ENCODE data around the gene YWHAG.
"Not testable (repeated sequence)": the region's sequence is repeated elsewhere in the genome, so short reads cannot be mapped to it uniquely, and the experiment has no call there.

Gene YWHAG

GRCh38 chr7:76358481-76359110 lies at the start of gene YWHAG:
TSS of gene YWHAG (minus strand) at chr7:76358991. CDS start at chr7:76358808, 183 bp downstream.
- Mint-ChIP-seq H3K27me3 (no peaks in the 10 kb centered on the region), H3K27ac (peak within 1 kb of the TSS; percentile 100), H3K9me3 (no peaks in the 10 kb centered on the region), H3K4me1 (ENCODE audit: low read depth) (peaks cover 47% of the 10 kb centered on the region), H3K36me3 (ENCODE audit: low read depth) (peaks cover 45% of the 10 kb centered on the region), H3K4me3 (peak within 1 kb of the TSS; percentile 94)
- intact Hi-C loops (cut with micrococcal nuclease) = loop anchor here (1.0 to 2.0 kb wide), 3 partner anchors 35 to 44 kb away; no protein-coding TSS in a partner anchor

GRCh38 chr7:76408121-76408560 lies 49.4 kb upstream of the YWHAG start:
- peaks cover 47% of the 10 kb centered on the region for H3K4me1 Mint-ChIP-seq (ENCODE audit: low read depth)
- intact Hi-C loops (cut with micrococcal nuclease) = no loop called here
- H3K36me3 Mint-ChIP-seq (ENCODE audit: low read depth) = peaks cover 7% of the 10 kb centered on the region
- no peaks in the 10 kb centered on the region for H3K9me3 Mint-ChIP-seq
- H3K4me3 Mint-ChIP-seq = no peak overlapping the region
- H3K27ac Mint-ChIP-seq = no peak overlapping the region
- H3K27me3 Mint-ChIP-seq = no peaks in the 10 kb centered on the region

GRCh38 chr7:76407718-76408117 lies 48.9 kb upstream of the YWHAG start:
- Mint-ChIP-seq H3K9me3 (no peaks in the 10 kb centered on the region), H3K27me3 (no peaks in the 10 kb centered on the region), H3K27ac (no peak overlapping the region), H3K4me1 (ENCODE audit: low read depth) (peaks cover 47% of the 10 kb centered on the region), H3K36me3 (ENCODE audit: low read depth) (peaks cover 7% of the 10 kb centered on the region), H3K4me3 (no peak overlapping the region)
- intact Hi-C loops (cut with micrococcal nuclease) = no loop called here

- H3K4me1 Mint-ChIP-seq (ENCODE audit: low read depth) = peaks cover 48% of the 10 kb centered on the region
- intact Hi-C loops (cut with micrococcal nuclease) = no loop called here
- no peak overlapping the region for H3K4me3 Mint-ChIP-seq
- H3K9me3 Mint-ChIP-seq = no peaks in the 10 kb centered on the region
- peak overlapping the region; percentile 50 for H3K27ac Mint-ChIP-seq
- peaks cover 7% of the 10 kb centered on the region for H3K36me3 Mint-ChIP-seq (ENCODE audit: low read depth)
- H3K27me3 Mint-ChIP-seq = no peaks in the 10 kb centered on the region
Measured at GRCh38 chr7:76405738-76406137, 46.9 kb upstream of the YWHAG start.

GRCh38 chr7:76403780-76404494 lies 45.1 kb upstream of the YWHAG start:
- Mint-ChIP-seq H3K4me3 (peak overlapping the region; percentile 63), H3K36me3 (ENCODE audit: low read depth) (no peaks in the 10 kb centered on the region), H3K27ac (peak overlapping the region; percentile 87), H3K4me1 (ENCODE audit: low read depth) (peaks cover 56% of the 10 kb centered on the region), H3K9me3 (no peaks in the 10 kb centered on the region), H3K27me3 (no peaks in the 10 kb centered on the region)
- intact Hi-C loops (cut with micrococcal nuclease) = loop anchor here (2.0 kb wide), 1 partner anchor 45 kb away; the partner anchor contains the start of gene YWHAG

GRCh38 chr7:76403097-76403496 lies 44.3 kb upstream of the YWHAG start:
- H3K9me3 Mint-ChIP-seq; H3K4me3 Mint-ChIP-seq; H3K27me3 Mint-ChIP-seq; H3K36me3 Mint-ChIP-seq (ENCODE audit: low read depth): not testable (repeated sequence)
- peaks cover 65% of the 10 kb centered on the region for H3K4me1 Mint-ChIP-seq (ENCODE audit: low read depth)
- intact Hi-C loops (cut with micrococcal nuclease) = loop anchor here (2.0 kb wide), 1 partner anchor 44 kb away; the partner anchor contains the start of gene YWHAG
- peak overlapping the region; percentile 87 for H3K27ac Mint-ChIP-seq

- intact Hi-C loops (cut with micrococcal nuclease) = no loop called here
- Mint-ChIP-seq H3K27me3 (no peaks in the 10 kb centered on the region), H3K4me3 (no peak overlapping the region), H3K27ac (no peak overlapping the region), H3K36me3 (ENCODE audit: low read depth) (no peaks in the 10 kb centered on the region), H3K9me3 (no peaks in the 10 kb centered on the region), H3K4me1 (ENCODE audit: low read depth) (peaks cover 73% of the 10 kb centered on the region)
Measured at GRCh38 chr7:76400248-76400647, 41.5 kb upstream of the YWHAG start.

GRCh38 chr7:76397409-76398183 lies 38.8 kb upstream of the YWHAG start:
- Mint-ChIP-seq H3K9me3 (no peaks in the 10 kb centered on the region), H3K27ac (peak overlapping the region; percentile 80), H3K36me3 (ENCODE audit: low read depth) (no peaks in the 10 kb centered on the region), H3K4me3 (peak overlapping the region; percentile 77), H3K27me3 (no peaks in the 10 kb centered on the region), H3K4me1 (ENCODE audit: low read depth) (peaks cover 74% of the 10 kb centered on the region)
- intact Hi-C loops (cut with micrococcal nuclease) = no loop called here

- Mint-ChIP-seq H3K36me3 (ENCODE audit: low read depth) (no peaks in the 10 kb centered on the region), H3K9me3 (no peaks in the 10 kb centered on the region), H3K4me1 (ENCODE audit: low read depth) (peaks cover 71% of the 10 kb centered on the region), H3K27me3 (no peaks in the 10 kb centered on the region), H3K4me3 (peak overlapping the region; percentile 77), H3K27ac (peak overlapping the region; percentile 80)
- intact Hi-C loops (cut with micrococcal nuclease) = no loop called here
Measured at GRCh38 chr7:76396864-76397263, 38.1 kb upstream of the YWHAG start.

GRCh38 chr7:76395965-76396726 lies 37.4 kb upstream of the YWHAG start:
- intact Hi-C loops (cut with micrococcal nuclease) = no loop called here
- H3K4me1 Mint-ChIP-seq (ENCODE audit: low read depth) = peaks cover 71% of the 10 kb centered on the region
- no peak overlapping the region for H3K27ac Mint-ChIP-seq
- H3K27me3 Mint-ChIP-seq = no peaks in the 10 kb centered on the region
- no peaks in the 10 kb centered on the region for H3K36me3 Mint-ChIP-seq (ENCODE audit: low read depth)
- H3K4me3 Mint-ChIP-seq = no peak overlapping the region
- H3K9me3 Mint-ChIP-seq = no peaks in the 10 kb centered on the region

- H3K27ac Mint-ChIP-seq = peak overlapping the region; percentile 30
- H3K9me3 Mint-ChIP-seq; intact Hi-C loops (cut with micrococcal nuclease); H3K4me3 Mint-ChIP-seq; H3K27me3 Mint-ChIP-seq; H3K36me3 Mint-ChIP-seq (ENCODE audit: low read depth): not testable (repeated sequence)
- peaks cover 65% of the 10 kb centered on the region for H3K4me1 Mint-ChIP-seq (ENCODE audit: low read depth)
Measured at GRCh38 chr7:76395605-76395964, 36.8 kb upstream of the YWHAG start.

GRCh38 chr7:76394957-76395356 lies 36.2 kb upstream of the YWHAG start:
- Mint-ChIP-seq H3K9me3 (no peaks in the 10 kb centered on the region), H3K36me3 (ENCODE audit: low read depth) (no peaks in the 10 kb centered on the region), H3K27me3 (no peaks in the 10 kb centered on the region), H3K4me3 (no peak overlapping the region), H3K4me1 (ENCODE audit: low read depth) (peaks cover 59% of the 10 kb centered on the region), H3K27ac (peak overlapping the region; percentile 30)
- intact Hi-C loops (cut with micrococcal nuclease) = no loop called here

All from dendritic cell treated with granulocyte-macrophage colony-stimulating factor and Interleukin-4, amounts not matched to agents 40 ng/mL and 50 ng/mL, for 4 days (primary cell).